HG03354 (cell line): Measurements from ENCODE around the gene EXOC6B.

Experiments
- ATAC-seq: cut with Tn5 transposase; IDR thresholded peaks from one replicate; pipeline ENCODE4 v1.9.1; 2021; ENCODE audit warnings: mild to moderate bottlenecking; ENCODE audit not compliant: unreplicated experiment, poor library complexity, severe bottlenecking

EXOC6B gene

DNA sequence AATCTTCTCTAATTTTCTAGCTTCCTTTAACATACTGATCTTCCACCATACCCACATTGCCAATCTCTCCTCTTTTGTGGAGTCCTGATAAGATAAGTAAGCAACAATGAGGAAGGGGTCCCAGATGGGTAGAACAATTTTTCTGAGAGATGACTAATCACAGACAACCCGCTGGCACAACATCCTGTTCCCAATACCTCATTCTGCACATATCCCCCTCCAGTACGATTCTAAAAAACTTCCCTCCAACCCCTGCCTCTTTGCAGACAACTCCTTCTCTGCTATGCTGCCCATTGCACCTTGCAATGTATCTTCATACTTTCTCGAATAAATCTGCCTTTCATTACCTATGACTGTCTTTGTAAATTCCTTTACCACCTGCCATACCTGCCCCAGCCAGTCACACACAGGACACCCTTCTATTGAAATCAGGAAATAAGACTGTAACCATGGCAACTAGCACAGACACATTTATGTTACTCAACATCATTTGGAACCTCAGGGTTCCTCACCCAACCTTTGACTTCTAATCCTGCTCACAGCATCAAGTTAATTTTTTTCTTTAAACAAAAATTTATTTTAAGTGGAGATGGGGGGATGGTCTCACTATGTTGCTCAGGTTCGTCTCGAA lies 7.4 kb upstream of the EXOC6B start:
- no peak for ATAC-seq

DNA sequence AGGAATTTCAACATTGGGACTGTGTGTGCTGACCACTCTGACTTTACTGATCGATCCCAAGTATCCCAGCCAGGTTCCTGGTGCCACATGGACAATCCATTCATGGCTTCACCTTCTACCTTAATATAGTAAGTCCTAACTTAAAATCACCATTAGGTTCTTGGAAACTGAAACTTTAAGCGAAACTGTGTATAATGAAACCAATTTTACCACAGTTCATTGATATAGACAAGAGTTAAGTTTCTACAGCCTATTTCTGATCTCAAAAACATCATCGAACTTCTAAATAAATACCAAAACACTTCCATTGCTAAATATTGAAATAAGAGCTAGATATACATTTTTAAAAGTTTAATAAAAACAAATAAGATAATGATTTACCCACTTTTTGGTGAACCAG lies 4.4 kb upstream of the EXOC6B start:
- ATAC-seq: no peak

DNA sequence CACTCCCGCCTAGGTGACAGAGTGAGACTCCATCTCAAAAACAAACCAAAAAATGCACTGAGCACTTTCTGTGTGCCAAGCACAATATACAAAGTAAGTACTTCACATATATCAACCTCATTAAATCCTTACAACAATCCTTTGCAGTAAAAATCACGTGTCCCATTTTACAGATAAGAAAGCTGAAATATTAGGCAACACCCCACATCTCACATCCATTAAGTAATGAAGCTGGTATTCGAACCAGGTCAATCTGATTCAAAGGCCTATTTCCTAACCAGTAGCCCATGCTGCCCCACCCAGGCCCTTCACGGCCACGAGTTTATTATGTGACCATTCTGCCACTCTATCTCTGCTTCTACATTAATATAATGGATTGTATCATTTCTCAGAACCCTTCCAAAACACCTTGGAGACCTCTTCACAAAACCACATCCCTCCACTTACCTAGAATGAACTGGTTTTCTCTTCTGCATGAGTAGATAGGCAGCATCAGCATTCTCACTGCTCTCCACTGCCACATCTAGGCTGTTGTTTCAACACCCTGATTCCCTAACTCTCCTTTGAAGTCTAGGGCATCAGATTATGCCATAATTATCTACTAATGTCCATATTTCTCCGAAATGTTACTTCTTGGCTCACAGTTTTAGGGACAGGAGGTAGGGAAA lies 3.1 kb upstream of the EXOC6B start:
- no peak for ATAC-seq

DNA sequence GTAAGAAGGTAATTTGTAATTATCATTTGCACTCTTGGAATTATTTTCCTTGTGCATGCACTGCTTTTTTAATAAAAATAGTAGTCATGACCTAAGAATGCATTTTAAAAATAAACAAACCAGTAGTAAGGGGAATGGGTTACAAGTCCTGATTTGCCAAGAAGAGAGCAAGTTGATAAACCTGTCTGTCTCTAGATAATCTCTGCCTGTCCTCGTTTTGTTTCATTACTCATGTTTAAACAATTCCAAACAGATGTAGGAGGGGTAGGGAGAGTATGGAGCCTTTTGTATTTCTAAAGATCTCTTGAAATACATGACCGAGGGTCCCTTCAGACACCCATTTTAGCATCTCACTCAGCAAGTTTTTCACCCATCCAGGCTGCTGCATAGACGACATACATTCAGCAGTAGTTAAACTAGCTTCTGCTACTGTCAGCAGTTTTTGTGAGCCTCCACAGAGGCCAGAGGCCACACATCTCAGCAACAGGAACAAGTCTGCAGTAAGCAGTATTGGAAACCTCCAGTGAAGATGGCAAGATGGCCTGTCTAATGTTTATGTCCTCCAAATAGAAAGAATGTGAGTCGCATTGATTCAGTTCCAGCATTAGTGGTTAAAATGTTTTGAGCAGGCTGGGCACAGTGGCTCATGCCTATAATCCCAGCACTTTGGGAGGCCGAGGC lies 2.3 kb upstream of the EXOC6B start:
- no peak for ATAC-seq

DNA sequence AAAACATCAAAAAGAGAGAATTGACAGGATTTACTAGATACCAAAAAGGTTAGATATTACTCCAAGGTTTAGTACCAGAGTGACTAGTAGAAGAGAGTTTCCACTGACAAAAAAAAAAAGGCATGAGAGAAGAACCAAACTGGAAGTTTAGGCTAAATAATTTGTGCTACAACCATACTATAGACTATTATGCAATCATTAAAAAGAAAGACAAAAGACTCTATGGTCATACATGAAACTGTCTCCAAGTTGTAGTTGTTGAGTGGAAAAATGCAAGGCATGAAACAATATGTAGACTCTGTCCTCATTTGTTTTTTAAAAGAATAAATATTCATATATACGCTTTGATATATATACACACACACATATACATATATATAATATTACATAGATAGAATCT lies 1.7 kb upstream of the EXOC6B start:
- no peak for ATAC-seq

DNA sequence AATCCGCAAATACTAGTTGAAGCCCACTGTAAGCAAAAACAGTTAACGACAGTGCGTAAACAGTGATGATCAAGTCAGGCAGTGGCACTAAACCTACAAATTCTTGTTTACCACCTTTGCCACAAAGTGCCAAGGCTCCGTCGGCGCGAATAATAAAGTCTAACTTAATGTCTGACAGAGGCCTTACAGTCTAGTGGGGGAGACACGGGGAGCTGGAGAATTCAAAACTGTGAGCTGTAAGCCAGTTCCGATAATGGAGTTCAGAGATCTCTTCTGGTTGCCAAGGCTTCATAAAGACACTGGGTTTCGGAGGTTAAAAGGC lies 284 bp upstream of the EXOC6B start:
- ATAC-seq: no peak

DNA sequence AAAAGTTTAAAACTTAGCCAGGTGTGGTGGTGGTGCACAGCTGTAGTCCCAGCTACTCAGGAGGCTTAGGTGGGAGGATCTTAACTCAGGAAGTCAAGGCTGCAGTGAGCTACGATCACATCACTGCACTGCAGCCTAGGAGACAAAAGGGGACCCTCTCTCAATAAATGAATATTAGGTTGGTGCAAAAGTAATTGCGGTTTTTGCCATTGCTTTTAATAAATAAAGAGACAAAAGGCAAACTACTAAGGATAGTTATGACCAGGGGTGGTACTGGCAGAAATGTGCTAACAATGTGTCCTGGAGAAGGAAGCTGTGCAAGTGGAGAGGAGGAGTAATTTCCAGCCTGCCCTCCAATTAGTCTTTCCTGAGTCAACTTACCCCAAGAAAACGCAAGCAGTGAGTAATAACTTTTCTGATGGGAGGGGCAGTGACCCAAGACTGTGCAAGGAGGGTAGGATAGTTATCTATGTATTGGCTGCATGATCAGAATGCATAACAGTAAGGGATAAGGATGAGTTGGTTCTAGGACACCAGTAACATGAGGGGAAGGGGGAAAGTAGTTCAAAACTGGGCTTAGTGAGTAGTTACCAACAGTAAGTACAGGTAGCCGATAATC lies 1.5 kb downstream of the EXOC6B start:
- ATAC-seq: no peak

DNA sequence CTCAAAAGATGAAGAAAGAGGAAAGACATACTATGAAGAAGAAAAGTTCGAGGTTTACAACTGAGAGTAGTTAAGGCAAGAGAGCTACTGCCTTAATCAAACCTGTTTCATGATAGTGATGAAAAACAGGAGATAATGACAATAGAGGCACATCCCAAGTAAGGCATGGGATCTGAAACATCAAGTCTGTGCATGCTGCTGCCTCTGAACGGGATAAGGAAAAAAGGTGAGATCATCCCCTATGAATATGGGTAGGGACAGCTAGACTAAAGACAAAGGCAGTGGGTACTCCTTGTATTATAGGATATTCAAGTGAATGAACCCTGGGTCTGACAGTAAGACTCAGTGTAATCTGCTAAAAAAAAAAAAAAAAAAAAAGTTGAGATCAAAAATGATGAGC lies 3.0 kb downstream of the EXOC6B start:
- ATAC-seq: no peak

DNA sequence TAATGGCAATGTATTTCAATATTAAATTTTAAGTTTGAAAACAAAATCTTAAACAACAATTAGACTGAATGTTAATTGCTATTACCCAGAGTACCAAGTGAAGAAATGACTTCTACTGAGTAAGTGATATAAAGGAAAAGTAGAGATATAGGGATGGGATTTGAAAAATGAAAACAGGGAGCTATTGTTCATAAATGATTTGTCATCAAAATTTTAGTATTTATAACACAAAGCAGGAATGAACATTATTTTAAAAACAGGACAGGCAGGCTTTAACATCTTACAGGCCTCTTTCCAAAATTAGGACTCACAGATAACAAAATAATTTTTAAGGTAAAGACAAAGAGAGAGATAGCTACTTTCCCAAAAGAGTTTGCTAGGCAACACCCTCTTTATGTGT lies 3.9 kb downstream of the EXOC6B start:
- no peak for ATAC-seq

DNA sequence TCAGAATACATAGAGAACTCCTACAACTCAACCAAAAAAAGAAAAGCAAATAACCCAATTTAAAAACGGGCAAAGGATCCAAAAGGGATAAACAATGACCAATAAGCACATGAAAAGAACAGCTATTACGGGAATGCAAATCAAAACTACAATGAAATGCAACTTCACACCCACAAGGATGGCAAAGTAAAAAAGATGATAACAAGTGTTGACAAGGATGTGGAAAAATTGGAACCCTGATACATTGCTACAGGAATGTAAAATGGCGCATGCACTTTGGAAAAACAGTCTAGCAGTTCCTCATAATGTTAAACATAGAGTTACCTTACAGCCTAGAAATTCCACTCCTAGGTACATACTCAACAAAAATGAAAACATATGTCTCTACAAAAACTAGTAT lies 4.7 kb downstream of the EXOC6B start:
- ATAC-seq: no peak

DNA sequence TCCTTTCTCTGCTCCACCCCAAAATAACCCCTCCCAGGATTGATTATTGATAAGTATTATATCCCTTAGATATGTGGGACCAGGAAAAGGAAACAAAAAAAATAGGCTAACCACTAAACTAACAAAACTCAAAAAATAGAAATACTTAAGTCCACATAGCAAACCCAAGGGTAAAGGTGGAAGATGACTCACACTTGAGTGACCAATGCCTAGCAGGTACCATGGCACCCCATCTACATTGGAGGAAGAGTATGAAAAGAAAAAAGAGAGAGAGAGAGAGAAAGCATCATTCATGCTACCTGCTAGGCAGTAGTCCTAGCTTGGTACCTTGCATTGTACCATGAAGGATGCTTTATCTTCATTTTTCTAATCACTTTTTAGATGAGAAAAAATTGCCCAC lies 6.3 kb downstream of the EXOC6B start:
- no peak for ATAC-seq

DNA sequence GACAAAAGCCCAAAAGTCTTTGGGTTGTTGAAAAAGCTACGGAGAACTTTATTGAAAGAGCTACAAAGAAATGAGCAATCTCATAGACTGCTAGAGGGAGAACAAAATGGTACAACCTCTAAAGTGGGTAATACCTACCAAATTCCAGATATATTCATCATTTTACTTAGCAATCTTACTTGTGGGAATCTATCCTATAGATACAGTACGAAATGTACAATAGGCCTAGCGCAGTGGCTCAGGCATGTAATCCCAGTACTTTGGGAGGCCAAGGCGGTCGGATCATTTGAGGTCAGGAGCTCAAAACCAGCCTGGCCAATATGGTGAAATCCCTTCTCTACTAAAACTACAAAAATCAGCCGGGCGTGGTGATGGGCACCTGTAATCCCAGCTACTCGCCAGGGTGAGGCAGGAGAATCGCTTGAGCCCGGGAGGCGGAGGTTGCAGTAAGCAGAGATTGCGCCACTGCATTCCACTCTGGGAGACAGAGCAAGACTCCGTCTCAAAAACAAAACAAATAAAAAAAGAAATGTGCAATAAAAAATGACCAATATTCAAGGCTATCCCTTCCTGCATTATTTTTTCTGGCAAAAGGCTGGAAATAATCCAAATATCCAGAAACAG lies 10.1 kb downstream of the EXOC6B start:
- no peak for ATAC-seq

DNA sequence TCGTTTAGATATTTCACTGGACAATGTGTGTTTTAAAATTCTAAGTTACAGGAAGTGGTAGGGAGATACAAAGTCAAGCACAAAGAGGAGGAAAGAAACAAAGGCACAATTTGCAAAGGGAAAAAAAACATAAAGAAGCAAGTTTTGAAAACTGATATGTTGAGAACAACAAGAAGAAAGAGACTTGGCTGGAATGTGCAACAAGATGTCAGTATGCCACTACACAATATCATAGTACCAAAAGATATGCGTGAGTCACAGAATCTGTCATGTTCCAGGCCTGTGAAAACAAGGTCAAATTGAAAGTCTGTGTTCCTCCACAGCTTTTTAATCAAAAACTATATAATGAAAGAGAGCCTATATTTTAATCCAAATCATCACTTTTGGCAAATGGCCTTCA lies 12.0 kb downstream of the EXOC6B start:
- no peak for ATAC-seq

DNA sequence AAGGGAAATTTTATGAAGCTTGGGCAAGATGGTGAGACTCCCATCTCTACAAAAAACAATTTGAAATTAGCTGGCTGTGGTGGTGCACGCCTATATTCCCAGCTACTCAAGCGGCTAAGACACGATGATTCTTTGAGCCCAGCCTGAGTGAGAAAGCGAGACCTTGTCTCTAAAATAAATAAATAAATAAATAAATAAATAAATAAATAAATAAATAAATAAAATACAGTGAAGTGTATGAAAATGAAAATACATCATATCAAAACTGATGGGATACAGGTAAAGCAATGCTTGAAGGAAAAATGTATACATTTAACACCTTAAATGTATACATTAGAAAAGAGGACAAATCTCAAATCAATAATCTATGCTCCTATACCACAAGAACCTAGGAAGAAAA lies 15.7 kb downstream of the EXOC6B start:
- no peak for ATAC-seq

DNA sequence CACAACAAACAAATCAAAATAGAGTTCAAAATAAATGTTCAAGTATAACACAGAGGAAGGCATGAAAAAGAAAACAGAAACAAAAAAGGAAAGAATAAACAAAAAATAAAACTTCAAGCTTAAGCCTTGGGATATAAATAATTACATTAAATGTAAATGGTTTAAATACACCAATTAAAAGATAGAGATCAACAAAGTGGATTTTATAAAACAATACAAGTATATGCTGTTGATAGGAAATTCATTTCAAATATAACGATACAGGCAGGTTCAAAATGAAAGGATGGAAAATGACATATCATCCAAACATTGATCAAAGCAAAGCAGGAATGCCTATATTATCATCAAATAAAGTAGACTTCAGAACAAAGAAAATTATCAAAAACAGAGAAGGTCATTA lies 16.7 kb downstream of the EXOC6B start:
- ATAC-seq: no peak

DNA sequence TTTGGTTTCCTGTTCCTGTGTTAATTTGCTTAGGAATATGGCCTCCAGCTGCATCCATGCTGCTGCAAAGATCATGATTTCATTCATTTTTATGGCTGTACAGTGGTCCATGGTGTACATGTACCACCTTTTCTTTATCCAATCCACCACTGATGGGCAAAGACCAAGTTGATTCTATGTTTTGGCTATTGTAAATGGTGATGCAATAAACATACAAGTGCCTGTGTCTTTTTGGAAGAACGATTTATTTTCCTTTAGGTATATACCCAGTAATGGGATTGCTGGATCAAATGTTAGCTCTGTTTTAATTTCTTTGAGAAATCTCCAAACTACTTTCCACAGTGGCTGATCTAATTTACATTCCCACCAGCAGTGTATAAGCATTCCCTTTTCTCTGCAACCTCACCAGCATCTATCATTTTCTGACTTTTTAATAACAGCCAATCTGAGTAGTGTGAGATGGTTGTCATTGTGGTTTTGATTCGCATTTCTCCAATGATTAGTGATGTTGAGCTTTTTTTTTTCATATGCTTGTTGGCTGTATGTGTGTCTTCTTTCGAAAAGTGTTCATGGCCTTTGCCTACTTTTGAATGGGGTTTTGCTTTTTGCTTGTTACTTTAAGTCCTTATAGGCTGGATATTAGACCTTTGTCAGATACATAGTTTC lies 19.4 kb downstream of the EXOC6B start:
- ATAC-seq: no peak

DNA sequence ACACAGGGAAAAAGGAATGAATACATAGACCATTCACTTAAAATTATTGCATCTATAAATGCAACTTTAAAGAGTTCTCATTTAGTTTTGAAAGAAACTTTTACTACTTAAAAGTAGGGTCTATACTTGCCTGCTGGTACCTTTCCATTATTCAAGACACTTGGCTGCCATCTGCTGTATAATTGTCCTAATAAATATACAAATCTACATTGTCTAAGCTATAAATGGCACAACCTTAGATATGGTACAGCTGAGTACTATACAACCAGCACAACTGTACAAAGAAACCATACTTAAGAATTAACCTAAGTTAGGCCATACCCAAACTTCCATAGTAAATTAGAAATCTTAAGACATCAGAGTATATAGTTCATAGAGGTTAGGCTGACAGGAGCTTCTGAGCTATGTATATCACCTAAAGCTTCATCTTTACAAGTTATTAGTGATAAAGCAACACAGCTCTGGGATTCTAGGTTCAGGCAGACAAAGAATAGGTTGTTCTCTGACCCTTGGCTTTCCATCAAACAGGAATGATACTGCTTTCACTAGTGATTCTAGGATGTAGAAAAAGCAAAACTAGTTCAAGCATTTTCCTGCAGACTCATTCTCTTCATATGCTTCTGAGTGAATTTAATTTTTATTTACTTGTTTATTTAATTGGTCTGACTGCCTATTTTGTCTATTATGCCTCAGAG lies 22.1 kb downstream of the EXOC6B start:
- ATAC-seq: no peak

DNA sequence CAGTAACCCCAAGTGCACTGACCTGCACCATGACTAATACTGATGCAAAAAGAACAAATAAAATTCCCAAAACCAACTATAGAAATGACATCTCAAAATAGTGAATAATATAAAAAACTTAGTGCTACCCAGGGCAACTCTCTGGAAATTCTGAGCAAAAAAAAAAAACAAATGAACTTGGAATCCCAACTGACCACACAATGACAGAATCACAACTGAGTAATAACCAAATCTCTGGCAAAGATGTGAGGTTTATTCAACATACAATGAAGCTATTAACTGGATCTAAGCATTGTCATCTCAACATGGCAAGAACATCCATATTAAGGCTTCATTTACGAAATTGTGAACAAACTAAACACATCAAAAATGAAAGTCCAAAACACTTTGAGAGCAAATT lies 22.7 kb downstream of the EXOC6B start:
- no peak for ATAC-seq

DNA sequence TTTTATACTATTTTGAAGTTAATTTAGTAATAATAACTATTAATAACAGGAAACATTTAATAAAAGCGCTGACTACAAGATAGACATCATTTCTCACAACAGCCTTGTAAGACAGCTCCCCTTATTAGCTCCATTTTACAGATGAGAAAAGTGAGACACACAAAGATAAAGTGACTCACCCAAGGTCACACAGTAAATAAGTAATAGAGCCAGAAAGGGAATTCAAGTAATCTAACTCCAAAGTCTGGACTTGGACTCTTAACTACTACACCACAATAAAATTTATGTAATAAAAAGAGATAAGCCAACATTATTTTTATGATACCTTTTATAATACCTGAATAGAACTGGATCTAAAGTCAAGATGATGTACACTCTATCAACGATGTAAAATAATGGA lies 25.3 kb downstream of the EXOC6B start:
- ATAC-seq: no peak

DNA sequence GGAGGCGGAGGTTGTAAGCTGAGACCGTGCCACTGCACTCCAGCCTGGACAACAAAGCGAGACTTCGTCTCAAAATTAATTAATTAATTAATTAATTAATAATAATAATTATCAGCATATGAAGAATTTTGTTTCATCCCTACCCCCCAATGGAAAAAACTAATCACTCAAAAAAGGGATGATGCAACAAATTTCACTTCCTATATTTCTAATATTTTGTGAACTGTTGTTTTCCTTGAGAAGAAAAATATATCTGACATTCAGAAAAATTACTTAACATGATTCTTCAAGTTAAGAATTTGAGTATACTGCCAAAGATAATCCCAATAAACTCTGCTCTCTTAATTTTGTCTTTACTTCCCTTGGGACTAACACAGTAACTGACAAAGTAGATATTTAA lies 28.1 kb downstream of the EXOC6B start:
- ATAC-seq: no peak
